Loucy (cell line): ENCODE results near the gene ULBP1.

Experiments
- H2AFZ ChIP-seq: fragments of 200-600 bp; sonication (generic); 2 replicates; pipeline ENCODE4 v1.6.0; 2016; ENCODE audit warnings: antibody characterized with exemption, mild to moderate bottlenecking, low read length, moderate library complexity
- H3F3A ChIP-seq: fragments of 200-600 bp; 2 replicates; pipeline ENCODE4 v1.6.0; 2016; ENCODE audit warnings: antibody characterized with exemption, low read depth, mild to moderate bottlenecking
- H3K27me3 ChIP-seq: fragments of 200-600 bp; sonication (generic); 2 replicates; pipeline ENCODE4 v1.6.1; 2014; ENCODE audit warnings: low read length, mild to moderate bottlenecking; ENCODE audit not compliant: insufficient read depth, poor library complexity, severe bottlenecking
- H3K36me3 ChIP-seq: fragments of 200-600 bp; sonication (generic); 2 replicates; pipeline ENCODE4 v1.6.1; 2016; ENCODE audit warnings: low read length; ENCODE audit not compliant: insufficient read depth
- H3K4me1 ChIP-seq: fragments of 200-600 bp; sonication (generic); 2 replicates; pipeline ENCODE4 v1.5.1; 2014; ENCODE audit warnings: low read length, mild to moderate bottlenecking; ENCODE audit not compliant: insufficient read depth, poor library complexity, severe bottlenecking
- H3K4me2 ChIP-seq: fragments of 200-600 bp; sonication (generic); 2 replicates; pipeline ENCODE4 v1.6.0; 2014; ENCODE audit warnings: antibody characterized with exemption, low read length, low read depth, mild to moderate bottlenecking; ENCODE audit not compliant: poor library complexity, severe bottlenecking
- H3K4me3 ChIP-seq: fragments of 200-600 bp; sonication (generic); 2 replicates; pipeline ENCODE4 v1.5.1; 2014; ENCODE audit warnings: low read length, mild to moderate bottlenecking, mixed read lengths; ENCODE audit not compliant: poor library complexity, severe bottlenecking
- H3K79me2 ChIP-seq: fragments of 200-600 bp; sonication (generic); 2 replicates; pipeline ENCODE4 v1.6.1; 2014; ENCODE audit warnings: low read length; ENCODE audit not compliant: insufficient read depth
- H3K9ac ChIP-seq: fragments of 200-600 bp; sonication (generic); 2 replicates; pipeline ENCODE4 v1.6.0; 2014; ENCODE audit warnings: mild to moderate bottlenecking, low read depth, low read length, moderate library complexity; ENCODE audit not compliant: poor library complexity, severe bottlenecking
- H3K9me2 ChIP-seq: fragments of 200-600 bp; sonication (generic); replicated peaks from 2 replicates; pipeline ENCODE4 v1.6.1; 2016; ENCODE audit warnings: low read depth, low read length, mixed read lengths
- H3K9me3 ChIP-seq: fragments of 200-600 bp; sonication (generic); 2 replicates; pipeline ENCODE4 v1.6.1; 2014; ENCODE audit warnings: mild to moderate bottlenecking, antibody characterized with exemption, low read length, low read depth; ENCODE audit not compliant: insufficient read depth
- H4K20me1 ChIP-seq: fragments of 200-600 bp; sonication (generic); 2 replicates; pipeline ENCODE4 v1.6.0; 2014; ENCODE audit warnings: antibody characterized with exemption, low read length, mild to moderate bottlenecking; ENCODE audit not compliant: insufficient read depth, poor library complexity, severe bottlenecking
- CTCF ChIP-seq: fragments of 200-600 bp; sonication (generic); conservative IDR thresholded peaks from 2 replicates; pipeline ENCODE4 v1.5.1; 2014; ENCODE audit warnings: mild to moderate bottlenecking, antibody characterized with exemption, low read length
- EZH2phosphoT487 ChIP-seq: fragments of 200-600 bp; IDR thresholded peaks from 2 replicates; pipeline ENCODE4 v1.6.1; 2018; ENCODE audit warnings: antibody characterized with exemption, mild to moderate bottlenecking, moderate library complexity, borderline replicate concordance

Gene ULBP1

GRCh38 chr6:149984773-149985172 is 21.0 kb downstream of the ULBP1 start:
- Histone ChIP-seq H4K20me1 (no peaks in the 10 kb centered on the region), H3K9ac (no peak overlapping the region), H2AFZ (no peak overlapping the region), H3K9me3 (no peaks in the 10 kb centered on the region), H3K36me3 (no peaks in the 10 kb centered on the region), H3K79me2 (no peaks in the 10 kb centered on the region), H3K4me2 (no peak overlapping the region), H3K27me3 (peaks cover 7% of the 10 kb centered on the region), H3K9me2 (no peaks in the 10 kb centered on the region), H3K4me1 (no peaks in the 10 kb centered on the region), H3F3A (peaks cover 10% of the 10 kb centered on the region; the same call in 1 of the 2 replicates), H3K4me3 (no peak overlapping the region)
- TF ChIP-seq CTCF (no peak), EZH2phosphoT487 (no peak)

- Histone ChIP-seq H2AFZ (no peak overlapping the region), H3K4me3 (no peak overlapping the region), H3K27me3 (peaks cover 12% of the 10 kb centered on the region), H3K4me1 (peaks cover under 1% of the 10 kb centered on the region), H3K4me2 (no peak overlapping the region), H4K20me1 (no peaks in the 10 kb centered on the region), H3K36me3 (no peaks in the 10 kb centered on the region), H3F3A (peaks cover 10% of the 10 kb centered on the region; the same call in 1 of the 2 replicates), H3K79me2 (no peaks in the 10 kb centered on the region), H3K9me2 (no peaks in the 10 kb centered on the region), H3K9me3 (no peaks in the 10 kb centered on the region), H3K9ac (no peak overlapping the region)
- no peak for TF ChIP-seq CTCF
- TF ChIP-seq EZH2phosphoT487 = no peak
Measured at GRCh38 chr6:149985481-149985937, 21.8 kb downstream of the ULBP1 start.

GRCh38 chr6:149987602-149988107 is 23.9 kb downstream of the ULBP1 start:
- Histone ChIP-seq H3K9ac (no peak overlapping the region), H2AFZ (no peak overlapping the region), H3F3A (peaks cover 3% of the 10 kb centered on the region; the same call in 1 of the 2 replicates), H3K9me2 (no peaks in the 10 kb centered on the region), H3K4me3 (no peak overlapping the region), H3K9me3 (no peaks in the 10 kb centered on the region), H3K27me3 (peaks cover 12% of the 10 kb centered on the region), H3K4me2 (no peak overlapping the region), H3K79me2 (no peaks in the 10 kb centered on the region), H4K20me1 (no peaks in the 10 kb centered on the region), H3K36me3 (no peaks in the 10 kb centered on the region), H3K4me1 (peaks cover 16% of the 10 kb centered on the region)
- TF ChIP-seq EZH2phosphoT487 = no peak
- no peak for TF ChIP-seq CTCF
